ENCODE results near the gene TRIM17.
A peak's percentile ranks its signal among the peaks of the same experiment; 100 is the strongest.

TRIM17 gene

GRCh38 chr1:228457396-228458176 lies 40.9 kb upstream of the TRIM17 start:
- no peaks in the 10 kb centered on the region for H3K9me2 ChIP-seq (replicated peaks; ENCODE audit: insufficient read depth, low read length)
- peak overlapping the region; percentile 60; the same call in 1 of the 2 replicates for H3K4me2 ChIP-seq (ENCODE audit: low read depth, low read length)
- peak overlapping the region; percentile 66; the same call in 1 of the 2 replicates for H3K27ac ChIP-seq (ENCODE audit: low read length)
- peak; percentile 90 for DNase-seq
- H3K79me2 ChIP-seq (ENCODE audit: low read length) = no peaks in the 10 kb centered on the region
- H3K4me3 ChIP-seq (ENCODE audit: low read length) = peak overlapping the region; percentile 51
- H3K27me3 ChIP-seq (replicated peaks; ENCODE audit: insufficient read depth, low read length) = 0 out of 2 replicates have a peak, but pooled peaks cover 3% of the 10 kb centered on the region
- H3K4me1 ChIP-seq (ENCODE audit: low read length) = peaks cover 16% of the 10 kb centered on the region; the same call in 1 of the 2 replicates
- H3K9ac ChIP-seq (ENCODE audit: low read length) = peak overlapping the region; percentile 43
- no peaks in the 10 kb centered on the region for H3F3A ChIP-seq (ENCODE audit: insufficient read depth, low read length)
- H4K20me1 ChIP-seq (ENCODE audit: insufficient read depth, low read length) = no peaks in the 10 kb centered on the region
- TF ChIP-seq EZH2phosphoT487 (IDR thresholded peaks at IDR 0.05; ENCODE audit: low read length) (no peak), EZH2 (optimal IDR thresholded peaks at IDR 0.05; ENCODE audit: low read depth, low read length) (no peak), CTCF (IDR thresholded peaks at IDR 0.05; ENCODE audit: low read length) (no peak; the same call in 1 of the 2 replicates)
- H3K9me3 ChIP-seq (replicated peaks; ENCODE audit: insufficient read depth, low read length) = no peaks in the 10 kb centered on the region
- 0 out of 2 replicates have a peak overlapping the region, but pooled peaks have one; percentile 8 for H2AFZ ChIP-seq (ENCODE audit: low read length)
- no peaks in the 10 kb centered on the region for H3K36me3 ChIP-seq (replicated peaks; ENCODE audit: insufficient read depth, low read length)

- TF ChIP-seq EZH2 (optimal IDR thresholded peaks at IDR 0.05; ENCODE audit: low read depth, low read length) (no peak), CTCF (IDR thresholded peaks at IDR 0.05; ENCODE audit: low read length) (no peak), EZH2phosphoT487 (IDR thresholded peaks at IDR 0.05; ENCODE audit: low read length) (no peak)
Measured at GRCh38 chr1:228457017-228457395, 40.3 kb upstream of the TRIM17 start.

GRCh38 chr1:228456252-228457016 lies 39.8 kb upstream of the TRIM17 start:
- TF ChIP-seq CTCF (IDR thresholded peaks at IDR 0.05; ENCODE audit: low read length) = no peak
- no peak for TF ChIP-seq EZH2phosphoT487 (IDR thresholded peaks at IDR 0.05; ENCODE audit: low read length)
- no peak for TF ChIP-seq EZH2 (optimal IDR thresholded peaks at IDR 0.05; ENCODE audit: low read depth, low read length)
- H3K79me2 ChIP-seq (ENCODE audit: low read length) = no peaks in the 10 kb centered on the region
- H4K20me1 ChIP-seq (ENCODE audit: insufficient read depth, low read length) = no peaks in the 10 kb centered on the region
- DNase-seq = no peak
- H3K27ac ChIP-seq (ENCODE audit: low read length) = no peak overlapping the region
- no peak overlapping the region for H2AFZ ChIP-seq (ENCODE audit: low read length)
- H3K4me2 ChIP-seq (ENCODE audit: low read depth, low read length) = peak overlapping the region; percentile 60; the same call in 1 of the 2 replicates
- H3F3A ChIP-seq (ENCODE audit: insufficient read depth, low read length) = no peaks in the 10 kb centered on the region
- no peaks in the 10 kb centered on the region for H3K36me3 ChIP-seq (replicated peaks; ENCODE audit: insufficient read depth, low read length)
- H3K4me3 ChIP-seq (ENCODE audit: low read length) = peak overlapping the region; percentile 51
- H3K4me1 ChIP-seq (ENCODE audit: low read length) = peaks cover 16% of the 10 kb centered on the region; the same call in 1 of the 2 replicates
- H3K9ac ChIP-seq (ENCODE audit: low read length) = peak overlapping the region; percentile 43; the same call in 1 of the 2 replicates
- no peaks in the 10 kb centered on the region for H3K9me2 ChIP-seq (replicated peaks; ENCODE audit: insufficient read depth, low read length)
- H3K27me3 ChIP-seq (replicated peaks; ENCODE audit: insufficient read depth, low read length) = 0 out of 2 replicates have a peak, but pooled peaks cover 3% of the 10 kb centered on the region
- no peaks in the 10 kb centered on the region for H3K9me3 ChIP-seq (replicated peaks; ENCODE audit: insufficient read depth, low read length)

More at GRCh38 chr1:228457017-228457395, 40.3 kb upstream of the TRIM17 start:
- H3K27me3 ChIP-seq (replicated peaks; ENCODE audit: insufficient read depth, low read length) = 0 out of 2 replicates have a peak, but pooled peaks cover 3% of the 10 kb centered on the region
- H3K4me3 ChIP-seq (ENCODE audit: low read length) = peak overlapping the region; percentile 51
- H3K27ac ChIP-seq (ENCODE audit: low read length) = peak overlapping the region; percentile 66; the same call in 1 of the 2 replicates
- H3K9me2 ChIP-seq (replicated peaks; ENCODE audit: insufficient read depth, low read length) = no peaks in the 10 kb centered on the region
- no peaks in the 10 kb centered on the region for H3F3A ChIP-seq (ENCODE audit: insufficient read depth, low read length)
- peak overlapping the region; percentile 60; the same call in 1 of the 2 replicates for H3K4me2 ChIP-seq (ENCODE audit: low read depth, low read length)
- H4K20me1 ChIP-seq (ENCODE audit: insufficient read depth, low read length) = no peaks in the 10 kb centered on the region
- no peaks in the 10 kb centered on the region for H3K9me3 ChIP-seq (replicated peaks; ENCODE audit: insufficient read depth, low read length)
- H3K79me2 ChIP-seq (ENCODE audit: low read length) = no peaks in the 10 kb centered on the region
- peak overlapping the region; percentile 43 for H3K9ac ChIP-seq (ENCODE audit: low read length)
- DNase-seq = peak; percentile 16
- no peaks in the 10 kb centered on the region for H3K36me3 ChIP-seq (replicated peaks; ENCODE audit: insufficient read depth, low read length)
- peaks cover 16% of the 10 kb centered on the region; the same call in 1 of the 2 replicates for H3K4me1 ChIP-seq (ENCODE audit: low read length)
- H2AFZ ChIP-seq (ENCODE audit: low read length) = no peak overlapping the region
